WTC11 (cell line): Measurements from ENCODE around the gene PRMT5. TPM values are rescaled to one million over a fixed set of nuclear protein-coding genes. Genes with fewer than 3 reads are reported as not detected.

Experiments
- ATAC-seq: fragments of 200-7000 bp; cut with Tn5 transposase; 2 replicates; pipeline ENCODE4 v1.10.0; 2021; ENCODE audit warnings: mild to moderate bottlenecking, moderate library complexity
- CTCF ChIA-PET: fragments of 300-600 bp; sonication (Branson Sonifier 250); formaldehyde crosslinking; loops from one replicate; lab custom pipeline; 2021; ENCODE audit warnings: antibody characterized with exemption; lab: Charles Lee
- POLR2A ChIA-PET: fragments of 350-600 bp; sonication (Branson Sonifier 250); formaldehyde crosslinking; loops from one replicate; lab custom pipeline; 2021; ENCODE audit warnings: antibody characterized with exemption; lab: Charles Lee
- DNase-seq: peaks from one replicate; pipeline ENCODE4 v3.0.0; 2021; ENCODE audit warnings: low spot score
- H3K27ac Mint-ChIP-seq: 2 replicates; pipeline ENCODE4 v1.8.0; 2021; ENCODE audit warnings: mixed read lengths
- H3K27me3 Mint-ChIP-seq: 2 replicates; pipeline ENCODE4 v1.8.0; 2021; ENCODE audit warnings: low read depth, mild to moderate bottlenecking, moderate library complexity, mixed read lengths
- H3K36me3 Mint-ChIP-seq: 2 replicates; pipeline ENCODE4 v1.8.0; 2021; ENCODE audit warnings: mixed read lengths
- H3K4me1 Mint-ChIP-seq: 2 replicates; pipeline ENCODE4 v1.8.0; 2022; ENCODE audit warnings: mixed read lengths
- H3K4me3 Mint-ChIP-seq: 2 replicates; pipeline ENCODE4 v1.8.0; 2021; ENCODE audit warnings: mild to moderate bottlenecking, moderate library complexity, mixed read lengths
- H3K9me3 Mint-ChIP-seq: 2 replicates; pipeline ENCODE4 v1.8.0; 2021; ENCODE audit warnings: mixed read lengths
- FOXP1 ChIP-seq: sonication (generic); formaldehyde crosslinking; IDR thresholded peaks from 2 replicates; pipeline ENCODE4 v1.8.0; 2022; ENCODE audit warnings: missing genetic modification reagents, mild to moderate bottlenecking, moderate library complexity, borderline replicate concordance
- GABPB1 ChIP-seq: sonication (generic); formaldehyde crosslinking; IDR thresholded peaks from 2 replicates; pipeline ENCODE4 v1.8.1; 2023; ENCODE audit warnings: mild to moderate bottlenecking, missing genetic modification reagents
- HMGA2 ChIP-seq: fragments of 250-450 bp; sonication (Bioruptor Pico); IDR thresholded peaks from 2 replicates; pipeline ENCODE4 v1.4.0; 2021; ENCODE audit warnings: mild to moderate bottlenecking, moderate library complexity
- NFE2L1 ChIP-seq: sonication (generic); formaldehyde crosslinking; IDR thresholded peaks from 2 replicates; pipeline ENCODE4 v1.8.1; 2023; ENCODE audit warnings: missing genetic modification reagents
- PRRX2 ChIP-seq: fragments of 250-450 bp; sonication (Bioruptor Pico); IDR thresholded peaks from 2 replicates; pipeline ENCODE4 v1.8.0; 2021; ENCODE audit warnings: mild to moderate bottlenecking
- SMAD4 ChIP-seq: sonication (generic); formaldehyde crosslinking; IDR thresholded peaks from 2 replicates; pipeline ENCODE4 v1.8.0; 2022; ENCODE audit warnings: mild to moderate bottlenecking, missing genetic modification reagents
- SOX15 ChIP-seq: fragments of 250-450 bp; sonication (Bioruptor Pico); IDR thresholded peaks from 2 replicates; pipeline ENCODE4 v1.9.0; 2021; ENCODE audit warnings: mild to moderate bottlenecking
- TEAD1 ChIP-seq: sonication (generic); formaldehyde crosslinking; IDR thresholded peaks from 2 replicates; pipeline ENCODE4 v1.8.0; 2022; ENCODE audit warnings: mild to moderate bottlenecking, missing genetic modification reagents
- ZNF121 ChIP-seq: sonication (generic); formaldehyde crosslinking; IDR thresholded peaks from 2 replicates; pipeline ENCODE4 v1.8.0; 2023; ENCODE audit warnings: missing genetic modification reagents
- ZNF138 ChIP-seq: sonication (generic); formaldehyde crosslinking; conservative IDR thresholded peaks from 2 replicates; pipeline ENCODE4 v1.8.1; 2022; ENCODE audit warnings: mild to moderate bottlenecking, moderate library complexity, missing genetic modification reagents
- ZNF232 ChIP-seq: sonication (generic); formaldehyde crosslinking; IDR thresholded peaks from 2 replicates; pipeline ENCODE4 v1.8.0; 2022; ENCODE audit warnings: mild to moderate bottlenecking, missing genetic modification reagents
- ZNF263 ChIP-seq: sonication (generic); formaldehyde crosslinking; IDR thresholded peaks from 2 replicates; pipeline ENCODE4 v1.8.1; 2022; ENCODE audit warnings: low read depth, mild to moderate bottlenecking, moderate library complexity, missing genetic modification reagents
- total RNA-seq: library from RNA; stranded (reverse); gene quantifications from 3 replicates; pipeline ENCODE4 v1.2.3, GENCODE V29; 2021
- TF ChIP-seq, protein P1 (sequence below): sonication (generic); formaldehyde crosslinking; IDR thresholded peaks from 2 replicates; pipeline ENCODE4 v1.8.1; 2023; ENCODE audit warnings: mild to moderate bottlenecking, missing genetic modification reagents
- TF ChIP-seq, protein P2 (sequence below): fragments of 200-600 bp; IDR thresholded peaks from 2 replicates; pipeline ENCODE4 v1.8.0; 2022; ENCODE audit warnings: antibody characterized with exemption
- TF ChIP-seq, protein P3 (sequence below): fragments of 250-450 bp; sonication (Bioruptor Pico); IDR thresholded peaks from 2 replicates; pipeline ENCODE4 v1.9.0; 2021; ENCODE audit warnings: mild to moderate bottlenecking
- TF ChIP-seq, protein P4 (sequence below): sonication (generic); formaldehyde crosslinking; IDR thresholded peaks from 2 replicates; pipeline ENCODE4 v1.8.0; 2022; ENCODE audit warnings: mild to moderate bottlenecking, missing genetic modification reagents
- TF ChIP-seq, protein P5 (sequence below): sonication (generic); formaldehyde crosslinking; IDR thresholded peaks from 2 replicates; pipeline ENCODE4 v1.8.0; 2023; ENCODE audit warnings: missing genetic modification reagents
- TF ChIP-seq, protein P6 (sequence below): sonication (generic); formaldehyde crosslinking; IDR thresholded peaks from 2 replicates; pipeline ENCODE4 v1.8.1; 2023; ENCODE audit warnings: mild to moderate bottlenecking, missing genetic modification reagents, moderate library complexity
- TF ChIP-seq, protein P7 (sequence below): sonication (generic); formaldehyde crosslinking; IDR thresholded peaks from 2 replicates; pipeline ENCODE4 v1.8.0; 2023; ENCODE audit warnings: missing genetic modification reagents, mild to moderate bottlenecking, borderline replicate concordance
- TF ChIP-seq, protein P8 (sequence below): sonication (generic); formaldehyde crosslinking; IDR thresholded peaks from 2 replicates; pipeline ENCODE4 v1.8.0; 2023; ENCODE audit warnings: mild to moderate bottlenecking, missing genetic modification reagents

Gene PRMT5
- total RNA-seq, 1 experiment from 2014 or later: 124 TPM

DNA sequence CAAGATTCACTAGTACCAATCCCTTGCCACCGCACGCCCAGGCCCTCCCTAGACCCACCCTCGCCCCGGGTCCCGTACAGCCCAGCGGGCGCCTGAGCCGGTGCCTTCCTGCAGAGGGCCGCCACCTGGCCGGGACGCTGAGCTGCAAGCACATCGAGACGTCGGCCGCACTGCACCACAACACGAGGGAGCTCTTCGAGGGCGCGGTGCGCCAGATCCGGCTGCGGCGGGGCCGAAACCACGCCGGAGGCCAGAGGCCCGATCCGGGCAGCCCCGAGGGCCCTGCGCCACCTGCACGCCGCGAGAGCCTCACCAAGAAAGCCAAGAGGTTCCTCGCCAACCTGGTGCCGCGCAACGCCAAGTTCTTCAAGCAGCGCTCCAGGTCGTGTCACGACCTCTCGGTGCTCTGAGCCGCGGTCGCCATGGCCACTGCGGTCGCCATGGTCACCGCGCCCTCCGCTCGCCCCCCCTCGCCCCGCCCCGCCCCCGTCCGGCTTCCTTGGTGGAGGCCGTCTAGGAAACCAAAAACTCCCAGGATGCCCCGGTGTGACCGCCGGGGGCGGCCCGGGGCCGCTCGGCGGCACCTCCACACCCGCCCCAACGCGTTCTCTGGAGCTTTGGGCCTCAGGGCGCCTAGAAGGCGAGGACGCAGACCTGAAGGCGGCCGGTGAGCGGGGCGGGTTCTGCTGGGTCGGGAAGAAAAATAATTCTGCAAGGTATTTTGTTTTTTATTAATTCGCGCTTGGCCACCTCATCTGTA, 42.5 kb downstream of the PRMT5 start:
- peaks cover 41% of the 10 kb centered on the region for H3K4me1 Mint-ChIP-seq
- peak overlapping the region; percentile 97 for H3K27ac Mint-ChIP-seq
- H3K36me3 Mint-ChIP-seq: no peaks in the 10 kb centered on the region
- H3K4me3 Mint-ChIP-seq: peak overlapping the region; percentile 88
- peak; percentile 46 for ATAC-seq
- H3K27me3 Mint-ChIP-seq: peaks cover 30% of the 10 kb centered on the region
- ChIA-PET CTCF (interaction anchor here (0.7 to 2.4 kb wide), 18 partner anchors 10 to 330 kb away, joined by 3 to 17 read pairs (median 4); partner anchors contain the start of genes DAD1, LRP10 and MMP14), POLR2A (interaction anchor here (0.7 to 2.0 kb wide), 9 partner anchors 10 to 91 kb away, joined by 3 to 13 read pairs (median 4); partner anchors contain the start of gene MMP14)
- no peaks in the 10 kb centered on the region for H3K9me3 Mint-ChIP-seq
- DNase-seq: peak; percentile 80
- TF ChIP-seq ZNF232 (CRISPR knock-in tag): peak; percentile 91
- TF ChIP-seq, protein P1, sequence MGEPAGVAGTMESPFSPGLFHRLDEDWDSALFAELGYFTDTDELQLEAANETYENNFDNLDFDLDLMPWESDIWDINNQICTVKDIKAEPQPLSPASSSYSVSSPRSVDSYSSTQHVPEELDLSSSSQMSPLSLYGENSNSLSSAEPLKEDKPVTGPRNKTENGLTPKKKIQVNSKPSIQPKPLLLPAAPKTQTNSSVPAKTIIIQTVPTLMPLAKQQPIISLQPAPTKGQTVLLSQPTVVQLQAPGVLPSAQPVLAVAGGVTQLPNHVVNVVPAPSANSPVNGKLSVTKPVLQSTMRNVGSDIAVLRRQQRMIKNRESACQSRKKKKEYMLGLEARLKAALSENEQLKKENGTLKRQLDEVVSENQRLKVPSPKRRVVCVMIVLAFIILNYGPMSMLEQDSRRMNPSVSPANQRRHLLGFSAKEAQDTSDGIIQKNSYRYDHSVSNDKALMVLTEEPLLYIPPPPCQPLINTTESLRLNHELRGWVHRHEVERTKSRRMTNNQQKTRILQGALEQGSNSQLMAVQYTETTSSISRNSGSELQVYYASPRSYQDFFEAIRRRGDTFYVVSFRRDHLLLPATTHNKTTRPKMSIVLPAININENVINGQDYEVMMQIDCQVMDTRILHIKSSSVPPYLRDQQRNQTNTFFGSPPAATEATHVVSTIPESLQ: no peak; the same call in 1 of the 2 replicates
- TF ChIP-seq, protein P2, sequence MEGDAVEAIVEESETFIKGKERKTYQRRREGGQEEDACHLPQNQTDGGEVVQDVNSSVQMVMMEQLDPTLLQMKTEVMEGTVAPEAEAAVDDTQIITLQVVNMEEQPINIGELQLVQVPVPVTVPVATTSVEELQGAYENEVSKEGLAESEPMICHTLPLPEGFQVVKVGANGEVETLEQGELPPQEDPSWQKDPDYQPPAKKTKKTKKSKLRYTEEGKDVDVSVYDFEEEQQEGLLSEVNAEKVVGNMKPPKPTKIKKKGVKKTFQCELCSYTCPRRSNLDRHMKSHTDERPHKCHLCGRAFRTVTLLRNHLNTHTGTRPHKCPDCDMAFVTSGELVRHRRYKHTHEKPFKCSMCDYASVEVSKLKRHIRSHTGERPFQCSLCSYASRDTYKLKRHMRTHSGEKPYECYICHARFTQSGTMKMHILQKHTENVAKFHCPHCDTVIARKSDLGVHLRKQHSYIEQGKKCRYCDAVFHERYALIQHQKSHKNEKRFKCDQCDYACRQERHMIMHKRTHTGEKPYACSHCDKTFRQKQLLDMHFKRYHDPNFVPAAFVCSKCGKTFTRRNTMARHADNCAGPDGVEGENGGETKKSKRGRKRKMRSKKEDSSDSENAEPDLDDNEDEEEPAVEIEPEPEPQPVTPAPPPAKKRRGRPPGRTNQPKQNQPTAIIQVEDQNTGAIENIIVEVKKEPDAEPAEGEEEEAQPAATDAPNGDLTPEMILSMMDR: no peak
- TF ChIP-seq ZNF121 (CRISPR knock-in tag): no peak
- TF ChIP-seq, protein P3, sequence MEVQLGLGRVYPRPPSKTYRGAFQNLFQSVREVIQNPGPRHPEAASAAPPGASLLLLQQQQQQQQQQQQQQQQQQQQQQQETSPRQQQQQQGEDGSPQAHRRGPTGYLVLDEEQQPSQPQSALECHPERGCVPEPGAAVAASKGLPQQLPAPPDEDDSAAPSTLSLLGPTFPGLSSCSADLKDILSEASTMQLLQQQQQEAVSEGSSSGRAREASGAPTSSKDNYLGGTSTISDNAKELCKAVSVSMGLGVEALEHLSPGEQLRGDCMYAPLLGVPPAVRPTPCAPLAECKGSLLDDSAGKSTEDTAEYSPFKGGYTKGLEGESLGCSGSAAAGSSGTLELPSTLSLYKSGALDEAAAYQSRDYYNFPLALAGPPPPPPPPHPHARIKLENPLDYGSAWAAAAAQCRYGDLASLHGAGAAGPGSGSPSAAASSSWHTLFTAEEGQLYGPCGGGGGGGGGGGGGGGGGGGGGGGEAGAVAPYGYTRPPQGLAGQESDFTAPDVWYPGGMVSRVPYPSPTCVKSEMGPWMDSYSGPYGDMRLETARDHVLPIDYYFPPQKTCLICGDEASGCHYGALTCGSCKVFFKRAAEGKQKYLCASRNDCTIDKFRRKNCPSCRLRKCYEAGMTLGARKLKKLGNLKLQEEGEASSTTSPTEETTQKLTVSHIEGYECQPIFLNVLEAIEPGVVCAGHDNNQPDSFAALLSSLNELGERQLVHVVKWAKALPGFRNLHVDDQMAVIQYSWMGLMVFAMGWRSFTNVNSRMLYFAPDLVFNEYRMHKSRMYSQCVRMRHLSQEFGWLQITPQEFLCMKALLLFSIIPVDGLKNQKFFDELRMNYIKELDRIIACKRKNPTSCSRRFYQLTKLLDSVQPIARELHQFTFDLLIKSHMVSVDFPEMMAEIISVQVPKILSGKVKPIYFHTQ (CRISPR knock-in tag): no peak
- TF ChIP-seq SOX15 (CRISPR knock-in tag): no peak
- TF ChIP-seq SMAD4 (CRISPR knock-in tag): peak; percentile 86; the same call in 1 of the 2 replicates
- peak; percentile 98 for TF ChIP-seq FOXP1 (CRISPR knock-in tag)
- peak; percentile 93 for TF ChIP-seq NFE2L1 (CRISPR knock-in tag)
- TF ChIP-seq ZNF263: peak; percentile 75; the same call in 1 of the 2 replicates
- TF ChIP-seq PRRX2 (CRISPR knock-in tag): no peak
- TF ChIP-seq, protein P4, sequence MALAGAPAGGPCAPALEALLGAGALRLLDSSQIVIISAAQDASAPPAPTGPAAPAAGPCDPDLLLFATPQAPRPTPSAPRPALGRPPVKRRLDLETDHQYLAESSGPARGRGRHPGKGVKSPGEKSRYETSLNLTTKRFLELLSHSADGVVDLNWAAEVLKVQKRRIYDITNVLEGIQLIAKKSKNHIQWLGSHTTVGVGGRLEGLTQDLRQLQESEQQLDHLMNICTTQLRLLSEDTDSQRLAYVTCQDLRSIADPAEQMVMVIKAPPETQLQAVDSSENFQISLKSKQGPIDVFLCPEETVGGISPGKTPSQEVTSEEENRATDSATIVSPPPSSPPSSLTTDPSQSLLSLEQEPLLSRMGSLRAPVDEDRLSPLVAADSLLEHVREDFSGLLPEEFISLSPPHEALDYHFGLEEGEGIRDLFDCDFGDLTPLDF (CRISPR knock-in tag): peak; percentile 87
- TF ChIP-seq, protein P5, sequence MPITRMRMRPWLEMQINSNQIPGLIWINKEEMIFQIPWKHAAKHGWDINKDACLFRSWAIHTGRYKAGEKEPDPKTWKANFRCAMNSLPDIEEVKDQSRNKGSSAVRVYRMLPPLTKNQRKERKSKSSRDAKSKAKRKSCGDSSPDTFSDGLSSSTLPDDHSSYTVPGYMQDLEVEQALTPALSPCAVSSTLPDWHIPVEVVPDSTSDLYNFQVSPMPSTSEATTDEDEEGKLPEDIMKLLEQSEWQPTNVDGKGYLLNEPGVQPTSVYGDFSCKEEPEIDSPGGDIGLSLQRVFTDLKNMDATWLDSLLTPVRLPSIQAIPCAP (CRISPR knock-in tag): peak; percentile 91
- TF ChIP-seq, protein P6, sequence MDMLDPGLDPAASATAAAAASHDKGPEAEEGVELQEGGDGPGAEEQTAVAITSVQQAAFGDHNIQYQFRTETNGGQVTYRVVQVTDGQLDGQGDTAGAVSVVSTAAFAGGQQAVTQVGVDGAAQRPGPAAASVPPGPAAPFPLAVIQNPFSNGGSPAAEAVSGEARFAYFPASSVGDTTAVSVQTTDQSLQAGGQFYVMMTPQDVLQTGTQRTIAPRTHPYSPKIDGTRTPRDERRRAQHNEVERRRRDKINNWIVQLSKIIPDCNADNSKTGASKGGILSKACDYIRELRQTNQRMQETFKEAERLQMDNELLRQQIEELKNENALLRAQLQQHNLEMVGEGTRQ (CRISPR knock-in tag): no peak
- TF ChIP-seq, protein P7, sequence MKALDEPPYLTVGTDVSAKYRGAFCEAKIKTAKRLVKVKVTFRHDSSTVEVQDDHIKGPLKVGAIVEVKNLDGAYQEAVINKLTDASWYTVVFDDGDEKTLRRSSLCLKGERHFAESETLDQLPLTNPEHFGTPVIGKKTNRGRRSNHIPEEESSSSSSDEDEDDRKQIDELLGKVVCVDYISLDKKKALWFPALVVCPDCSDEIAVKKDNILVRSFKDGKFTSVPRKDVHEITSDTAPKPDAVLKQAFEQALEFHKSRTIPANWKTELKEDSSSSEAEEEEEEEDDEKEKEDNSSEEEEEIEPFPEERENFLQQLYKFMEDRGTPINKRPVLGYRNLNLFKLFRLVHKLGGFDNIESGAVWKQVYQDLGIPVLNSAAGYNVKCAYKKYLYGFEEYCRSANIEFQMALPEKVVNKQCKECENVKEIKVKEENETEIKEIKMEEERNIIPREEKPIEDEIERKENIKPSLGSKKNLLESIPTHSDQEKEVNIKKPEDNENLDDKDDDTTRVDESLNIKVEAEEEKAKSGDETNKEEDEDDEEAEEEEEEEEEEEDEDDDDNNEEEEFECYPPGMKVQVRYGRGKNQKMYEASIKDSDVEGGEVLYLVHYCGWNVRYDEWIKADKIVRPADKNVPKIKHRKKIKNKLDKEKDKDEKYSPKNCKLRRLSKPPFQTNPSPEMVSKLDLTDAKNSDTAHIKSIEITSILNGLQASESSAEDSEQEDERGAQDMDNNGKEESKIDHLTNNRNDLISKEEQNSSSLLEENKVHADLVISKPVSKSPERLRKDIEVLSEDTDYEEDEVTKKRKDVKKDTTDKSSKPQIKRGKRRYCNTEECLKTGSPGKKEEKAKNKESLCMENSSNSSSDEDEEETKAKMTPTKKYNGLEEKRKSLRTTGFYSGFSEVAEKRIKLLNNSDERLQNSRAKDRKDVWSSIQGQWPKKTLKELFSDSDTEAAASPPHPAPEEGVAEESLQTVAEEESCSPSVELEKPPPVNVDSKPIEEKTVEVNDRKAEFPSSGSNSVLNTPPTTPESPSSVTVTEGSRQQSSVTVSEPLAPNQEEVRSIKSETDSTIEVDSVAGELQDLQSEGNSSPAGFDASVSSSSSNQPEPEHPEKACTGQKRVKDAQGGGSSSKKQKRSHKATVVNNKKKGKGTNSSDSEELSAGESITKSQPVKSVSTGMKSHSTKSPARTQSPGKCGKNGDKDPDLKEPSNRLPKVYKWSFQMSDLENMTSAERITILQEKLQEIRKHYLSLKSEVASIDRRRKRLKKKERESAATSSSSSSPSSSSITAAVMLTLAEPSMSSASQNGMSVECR: peak; percentile 98
- TF ChIP-seq ZNF138 (CRISPR knock-in tag): no peak
- no peak for TF ChIP-seq HMGA2
- TF ChIP-seq TEAD1 (CRISPR knock-in tag): peak; percentile 87
- TF ChIP-seq, protein P8, sequence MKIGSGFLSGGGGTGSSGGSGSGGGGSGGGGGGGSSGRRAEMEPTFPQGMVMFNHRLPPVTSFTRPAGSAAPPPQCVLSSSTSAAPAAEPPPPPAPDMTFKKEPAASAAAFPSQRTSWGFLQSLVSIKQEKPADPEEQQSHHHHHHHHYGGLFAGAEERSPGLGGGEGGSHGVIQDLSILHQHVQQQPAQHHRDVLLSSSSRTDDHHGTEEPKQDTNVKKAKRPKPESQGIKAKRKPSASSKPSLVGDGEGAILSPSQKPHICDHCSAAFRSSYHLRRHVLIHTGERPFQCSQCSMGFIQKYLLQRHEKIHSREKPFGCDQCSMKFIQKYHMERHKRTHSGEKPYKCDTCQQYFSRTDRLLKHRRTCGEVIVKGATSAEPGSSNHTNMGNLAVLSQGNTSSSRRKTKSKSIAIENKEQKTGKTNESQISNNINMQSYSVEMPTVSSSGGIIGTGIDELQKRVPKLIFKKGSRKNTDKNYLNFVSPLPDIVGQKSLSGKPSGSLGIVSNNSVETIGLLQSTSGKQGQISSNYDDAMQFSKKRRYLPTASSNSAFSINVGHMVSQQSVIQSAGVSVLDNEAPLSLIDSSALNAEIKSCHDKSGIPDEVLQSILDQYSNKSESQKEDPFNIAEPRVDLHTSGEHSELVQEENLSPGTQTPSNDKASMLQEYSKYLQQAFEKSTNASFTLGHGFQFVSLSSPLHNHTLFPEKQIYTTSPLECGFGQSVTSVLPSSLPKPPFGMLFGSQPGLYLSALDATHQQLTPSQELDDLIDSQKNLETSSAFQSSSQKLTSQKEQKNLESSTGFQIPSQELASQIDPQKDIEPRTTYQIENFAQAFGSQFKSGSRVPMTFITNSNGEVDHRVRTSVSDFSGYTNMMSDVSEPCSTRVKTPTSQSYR (CRISPR knock-in tag): peak; percentile 90
- TF ChIP-seq GABPB1 (CRISPR knock-in tag): no peak
